ENCODE results near the gene PRDM4. TPM values are rescaled to one million over a fixed set of nuclear protein-coding genes. Genes with fewer than 3 reads are reported as not detected.

The PRDM4 gene
- total RNA-seq, 1 donor: 39.1 TPM

DNA sequence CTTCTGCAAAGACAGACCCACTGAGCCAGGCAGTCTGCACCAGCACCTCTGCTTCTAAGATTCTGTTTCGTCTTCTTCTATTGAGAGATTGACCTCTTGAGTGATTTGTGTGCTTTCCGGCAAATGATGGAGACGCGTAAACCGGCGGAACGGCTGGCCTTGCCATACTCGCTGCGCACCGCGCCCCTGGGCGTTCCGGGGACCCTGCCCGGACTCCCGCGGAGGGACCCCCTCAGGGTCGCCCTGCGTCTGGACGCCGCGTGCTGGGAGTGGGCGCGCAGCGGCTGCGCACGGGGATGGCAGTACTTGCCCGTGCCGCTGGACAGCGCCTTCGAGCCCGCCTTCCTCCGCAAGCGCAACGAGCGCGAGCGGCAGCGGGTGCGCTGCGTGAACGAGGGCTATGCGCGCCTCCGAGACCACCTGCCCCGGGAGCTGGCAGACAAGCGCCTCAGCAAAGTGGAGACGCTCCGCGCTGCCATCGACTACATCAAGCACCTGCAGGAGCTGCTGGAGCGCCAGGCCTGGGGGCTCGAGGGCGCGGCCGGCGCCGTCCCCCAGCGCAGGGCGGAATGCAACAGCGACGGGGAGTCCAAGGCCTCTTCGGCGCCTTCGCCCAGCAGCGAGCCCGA lies 14.3 kb upstream of the PRDM4 start:
- DNase-seq (ENCODE audit: insufficient read length, low spot score, missing footprints): no peak

DNA sequence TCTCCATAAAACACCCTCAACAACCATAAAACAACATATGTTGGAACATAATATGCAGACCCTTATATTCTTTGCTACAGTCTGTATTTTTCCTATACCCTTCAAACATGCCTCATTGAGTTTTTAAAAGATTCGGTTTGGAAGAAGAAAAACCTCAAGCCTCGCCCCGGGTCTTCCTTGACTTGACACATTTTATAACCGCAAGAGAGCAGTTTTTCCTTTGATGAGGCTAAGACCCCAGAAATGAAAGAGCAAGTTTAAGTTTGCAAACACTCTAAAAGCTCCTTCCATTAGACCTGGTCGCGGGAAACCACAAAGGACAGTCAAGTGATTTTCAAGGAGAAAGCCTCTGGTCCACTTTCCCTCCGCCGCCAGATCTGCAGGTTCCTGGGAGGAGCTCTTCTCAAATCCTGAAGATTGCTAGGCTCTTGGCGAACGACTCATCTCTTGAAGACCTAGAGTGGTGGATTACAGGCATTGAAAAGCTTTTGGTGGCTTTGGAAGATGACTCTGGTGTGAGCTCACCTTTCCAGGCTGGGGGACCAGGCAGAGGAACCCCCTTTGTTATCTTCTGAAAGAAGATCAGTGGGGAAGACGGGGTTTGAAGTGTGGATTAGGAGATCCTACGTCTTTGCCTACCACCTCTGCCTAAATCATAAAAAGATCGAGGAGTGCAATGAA lies 13.6 kb upstream of the PRDM4 start, which contains the start of gene ASCL4:
ASCL4 (plus strand) TSS at position 356 of the 681 bp plus-strand sequence. CDS start 515 bp downstream, outside the sequence.
- Histone ChIP-seq H4K20me1 (ENCODE audit: insufficient read depth, low read length) (no peaks in the 10 kb centered on the region), H3K9me3 (ENCODE audit: low read depth, low read length) (no peaks in the 10 kb centered on the region), H3K4me3 (ENCODE audit: insufficient read depth, low read length) (no peak within 1 kb of the TSS), H3K79me2 (ENCODE audit: insufficient read depth, low read length) (no peaks in the 10 kb centered on the region), H3K36me3 (ENCODE audit: insufficient read depth, low read length) (no peaks in the 10 kb centered on the region), H3K27ac (ENCODE audit: low read depth, low read length) (no peak within 1 kb of the TSS), H2AFZ (ENCODE audit: low read length) (no peak within 1 kb of the TSS), H3K27me3 (ENCODE audit: insufficient read depth, low read length) (peaks cover 38% of the 10 kb centered on the region), H3K4me1 (ENCODE audit: insufficient read depth, low read length) (no peaks in the 10 kb centered on the region), H3K4me2 (ENCODE audit: insufficient read depth, low read length) (no peak within 1 kb of the TSS)
- TF ChIP-seq, protein P1, sequence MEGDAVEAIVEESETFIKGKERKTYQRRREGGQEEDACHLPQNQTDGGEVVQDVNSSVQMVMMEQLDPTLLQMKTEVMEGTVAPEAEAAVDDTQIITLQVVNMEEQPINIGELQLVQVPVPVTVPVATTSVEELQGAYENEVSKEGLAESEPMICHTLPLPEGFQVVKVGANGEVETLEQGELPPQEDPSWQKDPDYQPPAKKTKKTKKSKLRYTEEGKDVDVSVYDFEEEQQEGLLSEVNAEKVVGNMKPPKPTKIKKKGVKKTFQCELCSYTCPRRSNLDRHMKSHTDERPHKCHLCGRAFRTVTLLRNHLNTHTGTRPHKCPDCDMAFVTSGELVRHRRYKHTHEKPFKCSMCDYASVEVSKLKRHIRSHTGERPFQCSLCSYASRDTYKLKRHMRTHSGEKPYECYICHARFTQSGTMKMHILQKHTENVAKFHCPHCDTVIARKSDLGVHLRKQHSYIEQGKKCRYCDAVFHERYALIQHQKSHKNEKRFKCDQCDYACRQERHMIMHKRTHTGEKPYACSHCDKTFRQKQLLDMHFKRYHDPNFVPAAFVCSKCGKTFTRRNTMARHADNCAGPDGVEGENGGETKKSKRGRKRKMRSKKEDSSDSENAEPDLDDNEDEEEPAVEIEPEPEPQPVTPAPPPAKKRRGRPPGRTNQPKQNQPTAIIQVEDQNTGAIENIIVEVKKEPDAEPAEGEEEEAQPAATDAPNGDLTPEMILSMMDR (IDR thresholded peaks at IDR 0.05; ENCODE audit: extremely low read depth, low read depth, low read length): no peak
- no peak for DNase-seq (ENCODE audit: insufficient read length, low spot score, missing footprints)

More for the DNA sequence above, 14.3 kb upstream of the PRDM4 start:
- peaks cover 38% of the 10 kb centered on the region for H3K27me3 ChIP-seq (ENCODE audit: insufficient read depth, low read length)
- no peaks in the 10 kb centered on the region for H3K4me1 ChIP-seq (ENCODE audit: insufficient read depth, low read length)
- no peaks in the 10 kb centered on the region for H3K79me2 ChIP-seq (ENCODE audit: insufficient read depth, low read length)
- no peaks in the 10 kb centered on the region for H4K20me1 ChIP-seq (ENCODE audit: insufficient read depth, low read length)
- TF ChIP-seq, protein P1 (IDR thresholded peaks at IDR 0.05; ENCODE audit: extremely low read depth, low read depth, low read length): no peak
- no peaks in the 10 kb centered on the region for H3K9me3 ChIP-seq (ENCODE audit: low read depth, low read length)
- no peak overlapping the region for H3K27ac ChIP-seq (ENCODE audit: low read depth, low read length)
- no peak overlapping the region for H3K4me3 ChIP-seq (ENCODE audit: insufficient read depth, low read length)
- H2AFZ ChIP-seq (ENCODE audit: low read length): no peak overlapping the region
- no peaks in the 10 kb centered on the region for H3K36me3 ChIP-seq (ENCODE audit: insufficient read depth, low read length)
- H3K4me2 ChIP-seq (ENCODE audit: insufficient read depth, low read length): no peak overlapping the region

- Histone ChIP-seq H3K4me3 (ENCODE audit: insufficient read depth, low read length) (no peak overlapping the region), H3K36me3 (ENCODE audit: insufficient read depth, low read length) (no peaks in the 10 kb centered on the region), H3K79me2 (ENCODE audit: insufficient read depth, low read length) (no peaks in the 10 kb centered on the region), H2AFZ (ENCODE audit: low read length) (no peak overlapping the region), H3K4me2 (ENCODE audit: insufficient read depth, low read length) (no peak overlapping the region), H3K27ac (ENCODE audit: low read depth, low read length) (no peak overlapping the region), H3K4me1 (ENCODE audit: insufficient read depth, low read length) (no peaks in the 10 kb centered on the region), H4K20me1 (ENCODE audit: insufficient read depth, low read length) (no peaks in the 10 kb centered on the region), H3K9me3 (ENCODE audit: low read depth, low read length) (no peaks in the 10 kb centered on the region), H3K27me3 (ENCODE audit: insufficient read depth, low read length) (no peaks in the 10 kb centered on the region)
- TF ChIP-seq, protein P1 (IDR thresholded peaks at IDR 0.05; ENCODE audit: extremely low read depth, low read depth, low read length): no peak
- DNase-seq (ENCODE audit: insufficient read length, low spot score, missing footprints): no peak
Measured at GRCh38 chr12:107767466-107767865, 6.5 kb upstream of the PRDM4 start.

DNA sequence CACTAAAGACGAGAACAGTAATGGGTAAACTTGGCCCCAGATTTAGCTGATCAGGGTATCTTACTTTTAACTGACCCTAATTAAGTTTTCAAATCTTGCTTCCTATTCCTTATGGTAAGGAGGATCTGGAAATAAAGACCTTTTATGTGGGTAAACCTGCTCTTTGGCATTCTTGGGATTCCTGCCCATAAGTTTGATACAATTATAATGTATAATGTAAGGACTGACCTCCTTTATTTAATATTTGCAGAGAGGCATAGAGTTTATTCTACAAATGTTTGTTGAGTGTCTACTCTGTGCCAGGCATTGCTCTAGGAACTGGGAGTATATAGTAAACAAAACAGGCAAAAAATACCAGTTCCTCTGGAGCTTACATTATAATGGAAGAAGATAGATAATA lies 4.4 kb upstream of the PRDM4 start:
- Histone ChIP-seq H3K4me3 (ENCODE audit: insufficient read depth, low read length) (no peak overlapping the region), H2AFZ (ENCODE audit: low read length) (no peak overlapping the region), H3K4me1 (ENCODE audit: insufficient read depth, low read length) (peaks cover 6% of the 10 kb centered on the region), H3K36me3 (ENCODE audit: insufficient read depth, low read length) (no peaks in the 10 kb centered on the region), H3K4me2 (ENCODE audit: insufficient read depth, low read length) (no peak overlapping the region), H4K20me1 (ENCODE audit: insufficient read depth, low read length) (no peaks in the 10 kb centered on the region), H3K27ac (ENCODE audit: low read depth, low read length) (no peak overlapping the region), H3K9me3 (ENCODE audit: low read depth, low read length) (no peaks in the 10 kb centered on the region), H3K79me2 (ENCODE audit: insufficient read depth, low read length) (peaks cover 6% of the 10 kb centered on the region), H3K27me3 (ENCODE audit: insufficient read depth, low read length) (no peaks in the 10 kb centered on the region)
- TF ChIP-seq, protein P1 (IDR thresholded peaks at IDR 0.05; ENCODE audit: extremely low read depth, low read depth, low read length): no peak
- DNase-seq (ENCODE audit: insufficient read length, low spot score, missing footprints): no peak
